ENCODE results near the gene CNTNAP5. TPM values are rescaled to one million over a fixed set of nuclear protein-coding genes. Genes with fewer than 3 reads are reported as not detected.

The CNTNAP5 gene
- total and polyA plus RNA-seq, 2 of the 8 experiments (the other 6 are each of a cell fraction or from before 2014, with no cell fraction given), result 0.11 to 0.76 TPM

GRCh38 chr2:124308319-124309062 lies 283.4 kb downstream of the CNTNAP5 start (continued):
- TF ChIP-seq ASH2L (IDR thresholded peaks at IDR 0.05; ENCODE audit: low read length), result no peak

Data from H1 (cell line).